ENCODE results near the gene MCM3AP. TPM values are rescaled to one million over a fixed set of nuclear protein-coding genes. Genes with fewer than 3 reads are reported as not detected.

Gene MCM3AP
- total and polyA plus RNA-seq, 2 experiments from 2014 or later: 30.9 to 56.1 TPM

DNA sequence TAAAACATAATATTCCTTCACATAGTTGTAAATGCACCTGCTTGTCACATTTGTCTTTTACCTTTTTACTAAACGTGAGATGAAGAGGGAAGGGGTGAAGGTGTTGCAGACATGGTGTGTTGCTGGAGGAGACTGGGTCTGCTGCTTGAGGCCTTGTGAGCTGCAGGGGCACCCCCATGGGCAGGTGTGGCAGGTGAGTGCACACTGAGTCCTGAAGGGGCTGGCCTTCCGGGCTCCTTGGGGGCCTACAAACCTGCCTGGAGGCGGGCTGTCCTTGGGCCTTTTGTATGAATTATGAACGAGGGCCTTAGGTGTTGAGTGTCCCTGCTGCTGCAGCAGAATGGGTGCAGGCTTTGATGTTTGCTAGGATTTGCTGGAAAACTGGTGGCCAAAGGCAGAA lies 42.3 kb upstream of the MCM3AP start:
- H3K4me1 ChIP-seq (ENCODE audit: insufficient read depth): peaks cover 19% of the 10 kb centered on the region
- H3K9me3 ChIP-seq (ENCODE audit: low read depth): no peaks in the 10 kb centered on the region
- no peak overlapping the region for H3K27ac ChIP-seq
- DNase-seq: no peak
- no peak overlapping the region for H3K9ac ChIP-seq
- H3K36me3 ChIP-seq (ENCODE audit: low read depth): peaks cover 22% of the 10 kb centered on the region
- peaks cover 80% of the 10 kb centered on the region for H3K79me2 ChIP-seq (ENCODE audit: insufficient read depth)
- no peak overlapping the region for H2AFZ ChIP-seq
- no peaks in the 10 kb centered on the region for H4K20me1 ChIP-seq (ENCODE audit: insufficient read depth)
- 92 to 96% methylated on average over 4 of the region's 4 CpGs for WGBS, 2 experiments (ENCODE audit: low coverage in 1 of 2, low lambda C conversion rate in 2 of 2, missing lambda C conversion rate in 2 of 2)
- peaks cover 21% of the 10 kb centered on the region for H3F3A ChIP-seq (ENCODE audit: insufficient read depth)
- in situ Hi-C loops (cut with MboI): no loop called here
- no peak for TF ChIP-seq EZH2 (IDR thresholded peaks at IDR 0.05; ENCODE audit: insufficient read depth, poor library complexity, severe bottlenecking)
- TF ChIP-seq EZH2phosphoT487 (IDR thresholded peaks at IDR 0.05; ENCODE audit: insufficient read depth, low read depth): no peak
- no peak overlapping the region for H3K4me3 ChIP-seq
- no peak overlapping the region for H3K4me2 ChIP-seq (ENCODE audit: unreplicated experiment)
- no peaks in the 10 kb centered on the region for H3K27me3 ChIP-seq (replicated peaks; ENCODE audit: insufficient read depth)
- H3K9me2 ChIP-seq (ENCODE audit: insufficient read depth): no peaks in the 10 kb centered on the region

GRCh38 chr21:46326110-46326703 lies 40.8 kb upstream of the MCM3AP start:
- 92 to 94% methylated on average over 15 of the region's 15 CpGs for WGBS, 2 experiments (ENCODE audit: low coverage in 1 of 2, low lambda C conversion rate in 2 of 2, missing lambda C conversion rate in 2 of 2)
- peak overlapping the region; percentile 69; the same call in 1 of the 2 replicates for H3K27ac ChIP-seq
- H3K9me3 ChIP-seq (ENCODE audit: low read depth): no peaks in the 10 kb centered on the region
- H3K4me1 ChIP-seq (ENCODE audit: insufficient read depth): peaks cover 19% of the 10 kb centered on the region
- peak overlapping the region; percentile 91; the same call in 1 of the 2 replicates for H3K4me3 ChIP-seq
- no peak for TF ChIP-seq EZH2phosphoT487 (IDR thresholded peaks at IDR 0.05; ENCODE audit: insufficient read depth, low read depth)
- no peak for TF ChIP-seq EZH2 (IDR thresholded peaks at IDR 0.05; ENCODE audit: insufficient read depth, poor library complexity, severe bottlenecking)
- H3F3A ChIP-seq (ENCODE audit: insufficient read depth): peaks cover 13% of the 10 kb centered on the region
- peak overlapping the region; percentile 94 for H3K4me2 ChIP-seq (ENCODE audit: unreplicated experiment)
- no peaks in the 10 kb centered on the region for H3K27me3 ChIP-seq (replicated peaks; ENCODE audit: insufficient read depth)
- in situ Hi-C loops (cut with MboI): no loop called here
- DNase-seq: no peak
- H3K79me2 ChIP-seq (ENCODE audit: insufficient read depth): peaks cover 84% of the 10 kb centered on the region
- H3K36me3 ChIP-seq (ENCODE audit: low read depth): peaks cover 17% of the 10 kb centered on the region
- H4K20me1 ChIP-seq (ENCODE audit: insufficient read depth): no peaks in the 10 kb centered on the region
- H2AFZ ChIP-seq: no peak overlapping the region
- no peaks in the 10 kb centered on the region for H3K9me2 ChIP-seq (ENCODE audit: insufficient read depth)
- H3K9ac ChIP-seq: peak overlapping the region; percentile 96; the same call in 1 of the 2 replicates

- peak overlapping the region; percentile 91 for H3K4me3 ChIP-seq
- no peaks in the 10 kb centered on the region for H4K20me1 ChIP-seq (ENCODE audit: insufficient read depth)
- H3K79me2 ChIP-seq (ENCODE audit: insufficient read depth): peaks cover 84% of the 10 kb centered on the region
- H3K9me2 ChIP-seq (ENCODE audit: insufficient read depth): no peaks in the 10 kb centered on the region
- peak overlapping the region; percentile 79 for H2AFZ ChIP-seq
- peaks cover 13% of the 10 kb centered on the region for H3F3A ChIP-seq (ENCODE audit: insufficient read depth)
- peaks cover 19% of the 10 kb centered on the region for H3K4me1 ChIP-seq (ENCODE audit: insufficient read depth)
- TF ChIP-seq EZH2phosphoT487 (IDR thresholded peaks at IDR 0.05; ENCODE audit: insufficient read depth, low read depth): no peak
- TF ChIP-seq EZH2 (IDR thresholded peaks at IDR 0.05; ENCODE audit: insufficient read depth, poor library complexity, severe bottlenecking): no peak
- H3K36me3 ChIP-seq (ENCODE audit: low read depth): peaks cover 11% of the 10 kb centered on the region
- in situ Hi-C loops (cut with MboI): no loop called here
- H3K4me2 ChIP-seq (ENCODE audit: unreplicated experiment): peak overlapping the region; percentile 94
- peak; percentile 71 for DNase-seq
- peak overlapping the region; percentile 96 for H3K9ac ChIP-seq
- no peaks in the 10 kb centered on the region for H3K27me3 ChIP-seq (replicated peaks; ENCODE audit: insufficient read depth)
- WGBS, 2 experiments (ENCODE audit: low coverage in 1 of 2, low lambda C conversion rate in 2 of 2, missing lambda C conversion rate in 2 of 2): 10 to 11% methylated on average over 33 to 42 of the region's 43 CpGs
- H3K9me3 ChIP-seq (ENCODE audit: low read depth): no peaks in the 10 kb centered on the region
- peak overlapping the region; percentile 69 for H3K27ac ChIP-seq
Measured at GRCh38 chr21:46325073-46325912, 39.9 kb upstream of the MCM3AP start.

DNA sequence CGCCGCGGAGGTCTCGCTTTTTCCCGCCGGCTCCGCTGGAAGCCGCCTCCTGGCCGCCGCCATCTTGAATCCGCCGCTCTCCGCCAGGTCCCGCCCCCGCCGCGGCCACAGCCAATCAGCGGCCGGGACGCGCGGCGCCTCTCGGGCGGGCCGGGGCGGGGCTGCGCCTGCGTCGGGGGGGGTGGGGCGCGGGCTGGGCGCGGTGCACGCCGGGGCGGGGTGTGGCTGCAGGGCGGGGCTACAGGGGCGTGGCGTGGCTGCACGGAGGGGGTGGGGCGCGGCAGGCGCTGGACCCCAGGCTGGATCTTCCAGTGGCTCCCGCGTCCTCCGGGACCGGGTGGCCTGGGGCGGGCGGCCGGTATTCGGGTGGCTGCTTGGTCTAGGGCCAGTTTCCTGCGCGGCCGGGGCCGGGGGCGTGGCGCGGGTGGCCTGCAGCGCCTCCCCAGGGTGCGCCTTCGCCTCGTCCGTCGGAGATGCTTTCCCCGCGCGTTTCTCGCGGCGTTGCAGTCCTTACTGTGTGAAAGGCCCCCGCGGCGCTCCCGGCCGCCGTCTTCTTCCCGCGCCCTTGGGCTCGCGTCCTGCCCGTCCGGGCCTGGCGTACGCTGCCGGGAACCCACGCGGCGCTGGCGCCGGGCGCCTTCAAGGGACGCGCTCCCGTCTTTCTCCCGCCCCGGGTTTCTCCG lies 39.1 kb upstream of the MCM3AP start:
- Histone ChIP-seq H2AFZ (peak overlapping the region; percentile 79), H3K79me2 (ENCODE audit: insufficient read depth) (peaks cover 82% of the 10 kb centered on the region), H3K4me2 (ENCODE audit: unreplicated experiment) (peak overlapping the region; percentile 94), H3K36me3 (ENCODE audit: low read depth) (peaks cover 3% of the 10 kb centered on the region), H3K4me3 (peak overlapping the region; percentile 91), H3K27ac (peak overlapping the region; percentile 97), H3K9ac (peak overlapping the region; percentile 96), H3K9me2 (ENCODE audit: insufficient read depth) (no peaks in the 10 kb centered on the region), H3K4me1 (ENCODE audit: insufficient read depth) (peaks cover 19% of the 10 kb centered on the region), H4K20me1 (ENCODE audit: insufficient read depth) (no peaks in the 10 kb centered on the region), H3K9me3 (ENCODE audit: low read depth) (no peaks in the 10 kb centered on the region), H3F3A (ENCODE audit: insufficient read depth) (peaks cover 13% of the 10 kb centered on the region), H3K27me3 (replicated peaks; ENCODE audit: insufficient read depth) (no peaks in the 10 kb centered on the region)
- no peak for TF ChIP-seq EZH2phosphoT487 (IDR thresholded peaks at IDR 0.05; ENCODE audit: insufficient read depth, low read depth)
- TF ChIP-seq EZH2 (IDR thresholded peaks at IDR 0.05; ENCODE audit: insufficient read depth, poor library complexity, severe bottlenecking): no peak
- peak; percentile 91 for DNase-seq
- WGBS, 2 experiments (ENCODE audit: low coverage in 1 of 2, low lambda C conversion rate in 2 of 2, missing lambda C conversion rate in 2 of 2): 1 to 2% methylated on average over 64 to 67 of the region's 98 CpGs
- in situ Hi-C loops (cut with MboI): no loop called here
